Measurements from ENCODE around the gene AKAP12. TPM values are rescaled to one million over a fixed set of nuclear protein-coding genes. Genes with fewer than 3 reads are reported as not detected.

The AKAP12 gene
- total RNA-seq, 1 donor from 2014 or later: 736 TPM

GRCh38 chr6:151257985-151258445 lies 18.2 kb downstream of the AKAP12 start:
- H3K9me3 Mint-ChIP-seq: no peaks in the 10 kb centered on the region
- peak overlapping the region; percentile 85 for H3K27ac Mint-ChIP-seq
- peaks cover 65% of the 10 kb centered on the region for H3K4me1 Mint-ChIP-seq
- H3K27me3 Mint-ChIP-seq (ENCODE audit: low read depth): no peaks in the 10 kb centered on the region
- peaks cover 21% of the 10 kb centered on the region for H3K36me3 Mint-ChIP-seq
- DNase-seq (ENCODE audit: low spot score in 2 of 2, unreplicated experiment in 2 of 2): no peak
- H3K4me3 Mint-ChIP-seq: no peak overlapping the region
- TF ChIP-seq, protein P1, sequence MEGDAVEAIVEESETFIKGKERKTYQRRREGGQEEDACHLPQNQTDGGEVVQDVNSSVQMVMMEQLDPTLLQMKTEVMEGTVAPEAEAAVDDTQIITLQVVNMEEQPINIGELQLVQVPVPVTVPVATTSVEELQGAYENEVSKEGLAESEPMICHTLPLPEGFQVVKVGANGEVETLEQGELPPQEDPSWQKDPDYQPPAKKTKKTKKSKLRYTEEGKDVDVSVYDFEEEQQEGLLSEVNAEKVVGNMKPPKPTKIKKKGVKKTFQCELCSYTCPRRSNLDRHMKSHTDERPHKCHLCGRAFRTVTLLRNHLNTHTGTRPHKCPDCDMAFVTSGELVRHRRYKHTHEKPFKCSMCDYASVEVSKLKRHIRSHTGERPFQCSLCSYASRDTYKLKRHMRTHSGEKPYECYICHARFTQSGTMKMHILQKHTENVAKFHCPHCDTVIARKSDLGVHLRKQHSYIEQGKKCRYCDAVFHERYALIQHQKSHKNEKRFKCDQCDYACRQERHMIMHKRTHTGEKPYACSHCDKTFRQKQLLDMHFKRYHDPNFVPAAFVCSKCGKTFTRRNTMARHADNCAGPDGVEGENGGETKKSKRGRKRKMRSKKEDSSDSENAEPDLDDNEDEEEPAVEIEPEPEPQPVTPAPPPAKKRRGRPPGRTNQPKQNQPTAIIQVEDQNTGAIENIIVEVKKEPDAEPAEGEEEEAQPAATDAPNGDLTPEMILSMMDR (IDR thresholded peaks at IDR 0.05; ENCODE audit: unreplicated experiment): no peak

DNA sequence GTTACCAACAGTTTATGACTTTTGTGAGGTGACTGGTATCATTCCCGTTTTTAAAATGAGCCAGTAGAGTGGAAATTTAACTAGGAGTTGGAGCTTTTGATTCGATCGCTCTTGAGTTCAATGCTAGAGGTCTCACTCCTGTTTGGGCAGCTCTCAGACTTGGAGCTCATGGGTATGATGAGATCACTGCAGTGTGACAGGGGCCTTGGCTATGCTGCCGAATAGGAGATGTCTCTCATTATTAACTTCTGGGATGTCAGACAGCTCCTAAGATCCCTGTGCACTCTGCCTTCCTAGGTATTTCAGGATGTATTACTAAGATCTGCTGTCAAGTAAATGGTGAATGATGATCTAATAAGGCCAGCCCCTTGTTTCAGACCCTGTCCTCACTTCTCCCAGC lies 20.4 kb downstream of the AKAP12 start:
- TF ChIP-seq, protein P1 (IDR thresholded peaks at IDR 0.05; ENCODE audit: unreplicated experiment): no peak
- DNase-seq (ENCODE audit: low spot score in 2 of 2, unreplicated experiment in 2 of 2): no peak
- H3K9me3 Mint-ChIP-seq: no peaks in the 10 kb centered on the region
- H3K27me3 Mint-ChIP-seq (ENCODE audit: low read depth): no peaks in the 10 kb centered on the region
- peaks cover 27% of the 10 kb centered on the region for H3K36me3 Mint-ChIP-seq
- peaks cover 54% of the 10 kb centered on the region for H3K4me1 Mint-ChIP-seq
- H3K27ac Mint-ChIP-seq: peak overlapping the region; percentile 60
- H3K4me3 Mint-ChIP-seq: no peak overlapping the region

GRCh38 chr6:151263035-151263434 lies 23.3 kb downstream of the AKAP12 start:
- Mint-ChIP-seq H3K27ac (peak overlapping the region; percentile 81), H3K4me1 (peaks cover 46% of the 10 kb centered on the region), H3K36me3 (peaks cover 30% of the 10 kb centered on the region), H3K4me3 (no peak overlapping the region), H3K9me3 (no peaks in the 10 kb centered on the region), H3K27me3 (ENCODE audit: low read depth) (no peaks in the 10 kb centered on the region)
- TF ChIP-seq, protein P1 (IDR thresholded peaks at IDR 0.05; ENCODE audit: unreplicated experiment): no peak
- no peak for DNase-seq (ENCODE audit: low spot score in 2 of 2, unreplicated experiment in 2 of 2)

GRCh38 chr6:151263967-151264366 lies 24.2 kb downstream of the AKAP12 start:
- Mint-ChIP-seq H3K27me3 (ENCODE audit: low read depth) (no peaks in the 10 kb centered on the region), H3K36me3 (peaks cover 30% of the 10 kb centered on the region), H3K9me3 (no peaks in the 10 kb centered on the region), H3K4me1 (peaks cover 42% of the 10 kb centered on the region), H3K27ac (peak overlapping the region; percentile 81), H3K4me3 (no peak overlapping the region)
- TF ChIP-seq, protein P1 (IDR thresholded peaks at IDR 0.05; ENCODE audit: unreplicated experiment): no peak
- no peak for DNase-seq (ENCODE audit: low spot score in 2 of 2, unreplicated experiment in 2 of 2)

DNA sequence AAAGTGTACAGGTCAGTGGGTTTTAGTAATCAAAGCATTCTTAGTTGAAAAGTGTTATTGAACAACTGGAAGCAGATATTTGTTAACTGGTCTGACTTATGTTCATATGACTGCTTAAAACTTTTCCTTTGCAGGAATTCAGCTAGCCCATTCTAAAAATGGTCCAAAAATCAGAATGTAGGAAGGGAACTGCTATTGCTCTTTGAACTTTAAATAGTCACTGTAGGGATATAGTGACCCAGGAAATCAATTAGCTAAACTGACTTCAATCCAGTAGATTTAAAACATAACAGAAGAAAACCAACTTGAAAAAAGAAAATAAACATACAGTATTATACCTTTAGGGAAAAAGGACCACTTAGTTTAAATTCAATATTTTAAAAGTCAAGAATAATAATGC lies 25.5 kb downstream of the AKAP12 start:
- Mint-ChIP-seq H3K9me3 (no peaks in the 10 kb centered on the region), H3K4me3 (no peak overlapping the region), H3K27ac (peak overlapping the region; percentile 62), H3K27me3 (ENCODE audit: low read depth) (no peaks in the 10 kb centered on the region), H3K4me1 (peaks cover 43% of the 10 kb centered on the region), H3K36me3 (peaks cover 31% of the 10 kb centered on the region)
- no peak for DNase-seq (ENCODE audit: low spot score in 2 of 2, unreplicated experiment in 2 of 2)
- TF ChIP-seq, protein P1 (IDR thresholded peaks at IDR 0.05; ENCODE audit: unreplicated experiment): no peak
